GM23338 (cell line): ENCODE measurements around the gene EGFL8. TPM values are rescaled to one million over a fixed set of nuclear protein-coding genes. Genes with fewer than 3 reads are reported as not detected.
A peak's percentile ranks its signal among the peaks of the same experiment; 100 is the strongest.

Experiments
- ATAC-seq: fragments of 200-7000 bp; cut with Tn5 transposase; 3 replicates; pipeline ENCODE4 v1.9.1; 2020
- DNase-seq: peaks from one replicate; pipeline ENCODE4 v3.0.0-alpha.2; 2015; ENCODE audit warnings: low spot score
- H2AFZ ChIP-seq: fragments of 200-600 bp; sonication (generic); 2 replicates; pipeline ENCODE4 v1.8.0; 2016; ENCODE audit warnings: antibody characterized with exemption, mild to moderate bottlenecking, moderate library complexity
- H3F3A ChIP-seq: fragments of 200-600 bp; sonication (generic); replicated peaks from 2 replicates; pipeline ENCODE4 v1.8.0; 2017; ENCODE audit warnings: antibody characterized with exemption, mixed run types, low read depth
- H3K27ac ChIP-seq: fragments of 200-600 bp; sonication (generic); 2 replicates; pipeline ENCODE4 v1.6.1; 2016; ENCODE audit warnings: low read depth
- H3K27me3 ChIP-seq: fragments of 200-600 bp; sonication (generic); 2 replicates; pipeline ENCODE4 v1.8.0; 2016; ENCODE audit warnings: mild to moderate bottlenecking, mixed run types, moderate library complexity; ENCODE audit not compliant: insufficient read depth
- H3K36me3 ChIP-seq: fragments of 200-600 bp; sonication (generic); 2 replicates; pipeline ENCODE4 v1.8.0; 2016; ENCODE audit warnings: mild to moderate bottlenecking; ENCODE audit not compliant: insufficient read depth
- H3K4me1 ChIP-seq: fragments of 200-600 bp; sonication (generic); 2 replicates; pipeline ENCODE4 v1.8.0; 2016; ENCODE audit warnings: mild to moderate bottlenecking, moderate library complexity; ENCODE audit not compliant: insufficient read depth
- H3K4me2 ChIP-seq: fragments of 200-600 bp; sonication (generic); 2 replicates; pipeline ENCODE4 v1.7.1; 2017; ENCODE audit warnings: mixed run types
- H3K4me3 ChIP-seq: fragments of 200-600 bp; sonication (generic); 2 replicates; pipeline ENCODE4 v1.6.1; 2016; ENCODE audit warnings: mixed run types
- H3K79me2 ChIP-seq: fragments of 200-600 bp; sonication (generic); replicated peaks from 2 replicates; pipeline ENCODE4 v1.8.0; 2017; ENCODE audit warnings: mild to moderate bottlenecking; ENCODE audit not compliant: insufficient read depth
- H3K9me2 ChIP-seq: fragments of 200-600 bp; sonication (generic); 2 replicates; pipeline ENCODE4 v1.8.0; 2017; ENCODE audit not compliant: insufficient read depth
- H4K20me1 ChIP-seq: fragments of 200-600 bp; sonication (generic); replicated peaks from 2 replicates; pipeline ENCODE4 v1.8.0; 2017; ENCODE audit warnings: mild to moderate bottlenecking; ENCODE audit not compliant: insufficient read depth
- H3K27ac Mint-ChIP-seq: 2 replicates; pipeline ENCODE4 v1.8.0; 2020; ENCODE audit warnings: inconsistent platforms, mild to moderate bottlenecking, moderate library complexity, mixed read lengths
- H3K27me3 Mint-ChIP-seq: 3 replicates; pipeline ENCODE4 v1.8.0; 2022; ENCODE audit warnings: low read depth, mild to moderate bottlenecking, moderate library complexity, mixed read lengths, inconsistent platforms; ENCODE audit not compliant: insufficient read depth, poor library complexity
- H3K36me3 Mint-ChIP-seq: 3 replicates; pipeline ENCODE4 v1.8.0; 2021; ENCODE audit warnings: low read depth, mild to moderate bottlenecking, inconsistent platforms, moderate library complexity, mixed read lengths
- H3K4me1 Mint-ChIP-seq: 3 replicates; pipeline ENCODE4 v1.8.0; 2020; ENCODE audit warnings: mild to moderate bottlenecking, inconsistent platforms, mixed read lengths
- H3K4me3 Mint-ChIP-seq: 3 replicates; pipeline ENCODE4 v1.8.0; 2021; ENCODE audit warnings: moderate library complexity, mild to moderate bottlenecking, inconsistent platforms, mixed read lengths
- H3K9me3 Mint-ChIP-seq: 3 replicates; pipeline ENCODE4 v1.8.0; 2020; ENCODE audit warnings: moderate library complexity, mild to moderate bottlenecking, inconsistent platforms, mixed read lengths
- CREB1 ChIP-seq: fragments of 250-450 bp; sonication (Bioruptor Pico); IDR thresholded peaks from 2 replicates; pipeline ENCODE4 v1.5.0; 2020; ENCODE audit warnings: low read depth, mild to moderate bottlenecking, moderate library complexity
- CTCF ChIP-seq, 2 experiments: fragments of 200-600 bp in 1 of 2; sonication (generic) in 1 of 2; conservative IDR thresholded peaks; 2 replicates each; pipeline versions ENCODE4 v1.5.1 to v1.6.1; 2016 to 2017; ENCODE audit warnings: antibody characterized with exemption in 2 of 2, low read depth in 2 of 2, mild to moderate bottlenecking in 2 of 2, moderate library complexity in 1 of 2
- JUNB ChIP-seq: IDR thresholded peaks from one replicate; pipeline ENCODE4 v1.6.1; 2016; ENCODE audit warnings: antibody characterized with exemption; ENCODE audit not compliant: unreplicated experiment
- NANOG ChIP-seq: IDR thresholded peaks from 2 replicates; pipeline ENCODE4 v1.6.1; 2016; ENCODE audit warnings: antibody characterized with exemption, borderline replicate concordance
- POLR2AphosphoS5 ChIP-seq: IDR thresholded peaks from 2 replicates; pipeline ENCODE4 v1.6.1; 2016; ENCODE audit warnings: antibody characterized with exemption, low read depth
- REST ChIP-seq: IDR thresholded peaks from one replicate; pipeline ENCODE4 v1.6.1; 2018; ENCODE audit warnings: antibody characterized with exemption; ENCODE audit not compliant: unreplicated experiment
- STAT1 ChIP-seq: IDR thresholded peaks from one replicate; pipeline ENCODE4 v1.6.1; 2016; ENCODE audit warnings: antibody characterized with exemption; ENCODE audit not compliant: unreplicated experiment
- ZNF114 ChIP-seq: fragments of 250-450 bp; sonication (Bioruptor Pico); IDR thresholded peaks from 2 replicates; pipeline ENCODE4 v1.5.0; 2020; ENCODE audit warnings: mild to moderate bottlenecking, moderate library complexity
- ZNF331 ChIP-seq: fragments of 250-450 bp; sonication (Bioruptor Pico); IDR thresholded peaks from 2 replicates; pipeline ENCODE4 v1.5.0; 2020; ENCODE audit warnings: low read depth, mild to moderate bottlenecking, moderate library complexity
- ZNF462 ChIP-seq: fragments of 250-450 bp; sonication (Bioruptor Pico); IDR thresholded peaks from 2 replicates; pipeline ENCODE4 v1.5.0; 2020; ENCODE audit warnings: mild to moderate bottlenecking, moderate library complexity
- polyA plus RNA-seq: library from polyadenylated mRNA; unstranded; fragments of >200 nt; fragmentation: Nextera tagmentation; extraction: Ambion mirVana; gene quantifications from 2 replicates; pipeline ENCODE4 v1.2.1, GENCODE V29; 2016
- total RNA-seq: library from RNA; depleted of rRNA; stranded (reverse); fragments of >200 nt; shearing (Covaris generic); gene quantifications from 2 replicates; pipeline ENCODE4 v1.2.3, GENCODE V29; 2014

EGFL8 gene
- total and polyA plus RNA-seq, 2 experiments from 2014 or later, result 6.1 to 7.4 TPM

GRCh38 chr6:32189069-32189741 is 24.8 kb downstream of the EGFL8 start:
- Mint-ChIP-seq H3K27me3 (peaks cover 27% of the 10 kb centered on the region), H3K4me3 (peak overlapping the region; percentile 89), H3K4me1 (peaks cover 58% of the 10 kb centered on the region), H3K36me3 (peaks cover 37% of the 10 kb centered on the region), H3K27ac (peak overlapping the region; percentile 95), H3K9me3 (no peaks in the 10 kb centered on the region; the same call in 2 of the 3 replicates)
- H3K4me1 ChIP-seq, result peaks cover 44% of the 10 kb centered on the region
- peak overlapping the region; percentile 66 for H3K4me3 ChIP-seq
- TF ChIP-seq JUNB, result no peak
- no peak for TF ChIP-seq ZNF462
- TF ChIP-seq ZNF114 (CRISPR knock-in tag), result no peak
- no peak for TF ChIP-seq POLR2AphosphoS5
- TF ChIP-seq STAT1, result no peak
- no peak for TF ChIP-seq CREB1 (CRISPR knock-in tag)
- H4K20me1 ChIP-seq, result no peaks in the 10 kb centered on the region
- ATAC-seq (peak; percentile 2; the same call in 2 of the 3 replicates), DNase-seq (peak; percentile 14)
- peaks cover 3% of the 10 kb centered on the region; the same call in 1 of the 2 replicates for H3K36me3 ChIP-seq
- peaks cover 17% of the 10 kb centered on the region for H3F3A ChIP-seq
- H3K27me3 ChIP-seq, result no peaks in the 10 kb centered on the region
- H3K27ac ChIP-seq, result peak overlapping the region; percentile 19; the same call in 1 of the 2 replicates
- H3K9me2 ChIP-seq, result no peaks in the 10 kb centered on the region
- H3K4me2 ChIP-seq, result peak overlapping the region; percentile 89
- no peak overlapping the region for H2AFZ ChIP-seq
- H3K79me2 ChIP-seq, result peaks cover 12% of the 10 kb centered on the region

- peak overlapping the region; percentile 89 for H3K4me2 ChIP-seq
- H3K9me3 Mint-ChIP-seq, result no peaks in the 10 kb centered on the region; the same call in 2 of the 3 replicates
- no peaks in the 10 kb centered on the region for H4K20me1 ChIP-seq
- H3K27me3 ChIP-seq, result no peaks in the 10 kb centered on the region
- peaks cover 22% of the 10 kb centered on the region for H3F3A ChIP-seq
- DNase-seq, result no peak
- H3K36me3 Mint-ChIP-seq, result peaks cover 37% of the 10 kb centered on the region
- 0 out of 2 replicates have a peak overlapping the region, but pooled peaks have one; percentile 19 for H3K27ac ChIP-seq
- H2AFZ ChIP-seq, result no peak overlapping the region
- no peaks in the 10 kb centered on the region for H3K9me2 ChIP-seq
- H3K79me2 ChIP-seq, result peaks cover 12% of the 10 kb centered on the region
- H3K4me3 Mint-ChIP-seq, result peak overlapping the region; percentile 89
- H3K36me3 ChIP-seq, result peaks cover 3% of the 10 kb centered on the region; the same call in 1 of the 2 replicates
- peak overlapping the region; percentile 66 for H3K4me3 ChIP-seq
- H3K4me1 Mint-ChIP-seq, result peaks cover 63% of the 10 kb centered on the region
- H3K27ac Mint-ChIP-seq, result peak overlapping the region; percentile 95
- no peak for ATAC-seq
- H3K27me3 Mint-ChIP-seq, result peaks cover 27% of the 10 kb centered on the region
- peaks cover 46% of the 10 kb centered on the region for H3K4me1 ChIP-seq
- TF ChIP-seq NANOG (no peak), ZNF331 (no peak), JUNB (no peak), CTCF (conservative IDR thresholded peaks at IDR 0.05; ENCODE audit: low read depth in 2 of 2) (no peak), STAT1 (no peak), REST (no peak), CREB1 (CRISPR knock-in tag) (no peak), ZNF114 (CRISPR knock-in tag) (no peak)
These were observed 25.3 kb downstream of the EGFL8 start for GRCh38 chr6:32189742-32190053.
